A549 (cell line): ENCODE measurements around the gene TMEM143.

ENCODE experiments used
- BHLHE40 ChIP-seq: IDR thresholded peaks from 2 replicates; pipeline ENCODE4 v1.6.1; 2012; ENCODE audit warnings: low read depth, low read length, inconsistent platforms
- CEBPB ChIP-seq, 2 experiments: fragments of >200 bp in 1 of 2; sonication (Bioruptor Twin) in 1 of 2; formaldehyde crosslinking in 1 of 2; IDR thresholded peaks; 2 replicates each; pipeline ENCODE4 v1.6.1; 2012 to 2016
- CTCF ChIP-seq: fragments of >200 bp; sonication (Bioruptor Twin); formaldehyde crosslinking; IDR thresholded peaks from 3 replicates; pipeline ENCODE4 v1.5.1; 2016
- EP300 ChIP-seq, 2 experiments: fragments of >200 bp; sonication (Bioruptor Twin); formaldehyde crosslinking; IDR thresholded peaks; 2 replicates in 1 of 2; 3 replicates in 1 of 2; pipeline ENCODE4 v1.6.1; 2016 to 2017
- JUN ChIP-seq, 2 experiments: fragments of >200 bp; sonication (Bioruptor Twin); formaldehyde crosslinking; IDR thresholded peaks; 2 replicates in 1 of 2; 3 replicates in 1 of 2; pipeline ENCODE4 v1.6.1; 2016 to 2017
- KDM1A ChIP-seq: fragments of 200-600 bp; sonication (generic); IDR thresholded peaks from 2 replicates; pipeline ENCODE4 v1.6.1; 2016; ENCODE audit warnings: low read depth, mild to moderate bottlenecking
- MAX ChIP-seq: IDR thresholded peaks from 2 replicates; pipeline ENCODE4 v1.6.1; 2012
- MYC ChIP-seq: IDR thresholded peaks from 2 replicates; pipeline ENCODE4 v1.6.1; 2012; ENCODE audit warnings: mild to moderate bottlenecking, inconsistent platforms, low read length, improper control_type of control experiment, borderline replicate concordance
- POLR2A ChIP-seq: IDR thresholded peaks from 2 replicates; pipeline ENCODE4 v1.6.1; 2012; ENCODE audit warnings: mild to moderate bottlenecking, low read length
- RAD21 ChIP-seq, 2 experiments: fragments of >200 bp in 1 of 2; sonication (Bioruptor Twin) in 1 of 2; formaldehyde crosslinking in 1 of 2; IDR thresholded peaks in 1 of 2; conservative IDR thresholded peaks in 1 of 2; 2 replicates in 1 of 2; 3 replicates in 1 of 2; pipeline ENCODE4 v1.6.1; 2012 to 2018; ENCODE audit warnings: inconsistent platforms in 1 of 2
- RNF2 ChIP-seq: fragments of 200-600 bp; sonication (generic); IDR thresholded peaks from 2 replicates; pipeline ENCODE4 v1.6.1; 2016; ENCODE audit warnings: low read depth, mild to moderate bottlenecking, antibody characterized with exemption, moderate library complexity, borderline replicate concordance
- SMC3 ChIP-seq: fragments of >200 bp; sonication (Bioruptor Twin); formaldehyde crosslinking; IDR thresholded peaks from 3 replicates; pipeline ENCODE4 v1.6.1; 2018; ENCODE audit warnings: inconsistent platforms
- ZSCAN20 ChIP-seq: fragments of 250-450 bp; sonication (Bioruptor Pico); IDR thresholded peaks from 2 replicates; pipeline ENCODE4 v1.8.0; 2022; ENCODE audit warnings: mild to moderate bottlenecking, moderate library complexity

- TF ChIP-seq BHLHE40 = no peak
- no peak for TF ChIP-seq CTCF
- peak; percentile 95 for TF ChIP-seq POLR2A
- TF ChIP-seq JUN (IDR thresholded peaks at IDR 0.05) = peak; percentile 88; a peak in 4 of 5 replicates
- peak; percentile 95 for TF ChIP-seq MAX
- TF ChIP-seq CEBPB (IDR thresholded peaks at IDR 0.05) = no peak
- TF ChIP-seq MYC = peak; percentile 73; the same call in 1 of the 2 replicates
- TF ChIP-seq EP300 (IDR thresholded peaks at IDR 0.05) = no peak
- TF ChIP-seq RAD21 (conservative IDR thresholded peaks at IDR 0.05 in 1 of 2, IDR thresholded peaks at IDR 0.05 in 1 of 2) = no peak
- TF ChIP-seq SMC3 = no peak
- no peak for TF ChIP-seq KDM1A
- TF ChIP-seq RNF2 = no peak
- TF ChIP-seq ZSCAN20 = no peak
Measured at GRCh38 chr19:48398375-48399235, 34.9 kb upstream of the TMEM143 start.
